GM12872 (cell line): ENCODE results near the gene TIAM1.

Source experiments
- CTCF ChIP-seq: IDR thresholded peaks from 3 replicates; pipeline ENCODE4 v1.5.1; 2011; ENCODE audit warnings: low read depth, mild to moderate bottlenecking, low read length, moderate library complexity; ENCODE audit not compliant: insufficient read depth

The TIAM1 gene

GRCh38 chr21:31372471-31372765, 28.4 kb upstream of the TIAM1 start:
- TF ChIP-seq CTCF = no peak

- no peak for TF ChIP-seq CTCF
Observed at GRCh38 chr21:31371715-31372470, 27.8 kb upstream of the TIAM1 start.

GRCh38 chr21:31370893-31371544, 27.0 kb upstream of the TIAM1 start:
- TF ChIP-seq CTCF = no peak

- TF ChIP-seq CTCF = no peak
Observed at GRCh38 chr21:31370281-31370892, 26.3 kb upstream of the TIAM1 start.

- no peak for TF ChIP-seq CTCF
Observed at GRCh38 chr21:31368361-31368760, 24.3 kb upstream of the TIAM1 start.

- TF ChIP-seq CTCF = no peak
Observed at GRCh38 chr21:31367801-31368200, 23.7 kb upstream of the TIAM1 start.

GRCh38 chr21:31366825-31367224, 22.8 kb upstream of the TIAM1 start:
- no peak for TF ChIP-seq CTCF
